DND-41 (cell line): ENCODE results near the gene TJP2.

Experiments
- ATAC-seq: fragments of 200-7000 bp; cut with Tn5 transposase; 3 replicates; pipeline ENCODE4 v1.9.1; 2021; ENCODE audit warnings: low read depth; ENCODE audit not compliant: insufficient read depth
- DNase-seq: peaks from one replicate; pipeline ENCODE4 v3.0.0-alpha.2; 2020
- H2AFZ ChIP-seq: 2 replicates; pipeline ENCODE4 v1.6.0; 2012; ENCODE audit warnings: low read depth, low read length
- H3K27ac ChIP-seq: 2 replicates; pipeline ENCODE4 v1.5.1; 2012; ENCODE audit warnings: low read length, inconsistent platforms
- H3K27me3 ChIP-seq: fragments of 200-600 bp; sonication (generic); 2 replicates; pipeline ENCODE4 v1.6.0; 2012; ENCODE audit warnings: low read length, mild to moderate bottlenecking, inconsistent platforms; ENCODE audit not compliant: insufficient read depth, poor library complexity
- H3K36me3 ChIP-seq: 2 replicates; pipeline ENCODE4 v1.5.1; 2012; ENCODE audit warnings: low read length, inconsistent platforms; ENCODE audit not compliant: insufficient read depth
- H3K4me1 ChIP-seq: 2 replicates; pipeline ENCODE4 v1.5.1; 2012; ENCODE audit warnings: mild to moderate bottlenecking, low read length; ENCODE audit not compliant: insufficient read depth
- H3K4me2 ChIP-seq: 2 replicates; pipeline ENCODE4 v1.6.0; 2012; ENCODE audit warnings: mild to moderate bottlenecking, moderate library complexity, low read length, inconsistent platforms; ENCODE audit not compliant: insufficient read depth
- H3K4me3 ChIP-seq, 2 experiments: fragments of 200-600 bp in 1 of 2; shearing (Covaris generic) in 1 of 2; 2 replicates each; pipeline ENCODE4 v1.5.1; 2012 to 2016; ENCODE audit warnings: inconsistent platforms in 2 of 2, low read length in 2 of 2, mild to moderate bottlenecking in 2 of 2, low read depth in 1 of 2, moderate library complexity in 1 of 2
- H3K79me2 ChIP-seq: 2 replicates; pipeline ENCODE4 v1.6.0; 2012; ENCODE audit warnings: low read length, inconsistent platforms; ENCODE audit not compliant: insufficient read depth
- H3K9ac ChIP-seq: 2 replicates; pipeline ENCODE4 v1.6.0; 2012; ENCODE audit warnings: low read depth, mild to moderate bottlenecking, inconsistent platforms, low read length, moderate library complexity
- H3K9me3 ChIP-seq: 2 replicates; pipeline ENCODE4 v1.5.1; 2012; ENCODE audit warnings: low read length, moderate library complexity, mild to moderate bottlenecking, inconsistent platforms; ENCODE audit not compliant: insufficient read depth, severe bottlenecking
- H4K20me1 ChIP-seq: 2 replicates; pipeline ENCODE4 v1.6.0; 2012; ENCODE audit warnings: low read length; ENCODE audit not compliant: insufficient read depth
- EZH2 ChIP-seq: IDR thresholded peaks from 3 replicates; pipeline ENCODE4 v1.6.1; 2012; ENCODE audit warnings: borderline replicate concordance, low read depth, mild to moderate bottlenecking, moderate library complexity, low read length, inconsistent platforms; ENCODE audit not compliant: severe bottlenecking
- TF ChIP-seq, protein P1 (sequence below): IDR thresholded peaks from 2 replicates; pipeline ENCODE4 v1.5.1; 2012; ENCODE audit warnings: borderline replicate concordance, low read length, moderate library complexity, mild to moderate bottlenecking; ENCODE audit not compliant: poor library complexity, severe bottlenecking; ENCODE audit errors: extremely low read depth

Gene TJP2

GRCh38 chr9:69165581-69165980 lies 8.5 kb upstream of the TJP2 start:
- H3K79me2 ChIP-seq: no peaks in the 10 kb centered on the region
- no peak overlapping the region for H3K4me2 ChIP-seq
- no peak overlapping the region for H3K4me3 ChIP-seq
- no peak for TF ChIP-seq EZH2
- TF ChIP-seq, protein P1, sequence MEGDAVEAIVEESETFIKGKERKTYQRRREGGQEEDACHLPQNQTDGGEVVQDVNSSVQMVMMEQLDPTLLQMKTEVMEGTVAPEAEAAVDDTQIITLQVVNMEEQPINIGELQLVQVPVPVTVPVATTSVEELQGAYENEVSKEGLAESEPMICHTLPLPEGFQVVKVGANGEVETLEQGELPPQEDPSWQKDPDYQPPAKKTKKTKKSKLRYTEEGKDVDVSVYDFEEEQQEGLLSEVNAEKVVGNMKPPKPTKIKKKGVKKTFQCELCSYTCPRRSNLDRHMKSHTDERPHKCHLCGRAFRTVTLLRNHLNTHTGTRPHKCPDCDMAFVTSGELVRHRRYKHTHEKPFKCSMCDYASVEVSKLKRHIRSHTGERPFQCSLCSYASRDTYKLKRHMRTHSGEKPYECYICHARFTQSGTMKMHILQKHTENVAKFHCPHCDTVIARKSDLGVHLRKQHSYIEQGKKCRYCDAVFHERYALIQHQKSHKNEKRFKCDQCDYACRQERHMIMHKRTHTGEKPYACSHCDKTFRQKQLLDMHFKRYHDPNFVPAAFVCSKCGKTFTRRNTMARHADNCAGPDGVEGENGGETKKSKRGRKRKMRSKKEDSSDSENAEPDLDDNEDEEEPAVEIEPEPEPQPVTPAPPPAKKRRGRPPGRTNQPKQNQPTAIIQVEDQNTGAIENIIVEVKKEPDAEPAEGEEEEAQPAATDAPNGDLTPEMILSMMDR: no peak
- no peaks in the 10 kb centered on the region for H3K36me3 ChIP-seq
- H2AFZ ChIP-seq: no peak overlapping the region
- no peaks in the 10 kb centered on the region for H3K4me1 ChIP-seq
- H4K20me1 ChIP-seq: no peaks in the 10 kb centered on the region
- no peaks in the 10 kb centered on the region for H3K27me3 ChIP-seq
- ATAC-seq: no peak
- H3K9me3 ChIP-seq: no peaks in the 10 kb centered on the region
- no peak overlapping the region for H3K9ac ChIP-seq
- no peak for DNase-seq
- no peak overlapping the region for H3K27ac ChIP-seq

- H3K9me3 ChIP-seq: no peaks in the 10 kb centered on the region
- no peak overlapping the region for H3K4me2 ChIP-seq
- TF ChIP-seq EZH2: no peak
- TF ChIP-seq, protein P1: no peak
- no peaks in the 10 kb centered on the region for H4K20me1 ChIP-seq
- DNase-seq (no peak), ATAC-seq (no peak)
- H2AFZ ChIP-seq: no peak overlapping the region
- no peak overlapping the region for H3K27ac ChIP-seq
- no peak overlapping the region for H3K4me3 ChIP-seq
- no peaks in the 10 kb centered on the region for H3K27me3 ChIP-seq
- H3K9ac ChIP-seq: no peak overlapping the region
- no peaks in the 10 kb centered on the region for H3K4me1 ChIP-seq
- no peaks in the 10 kb centered on the region for H3K36me3 ChIP-seq
- H3K79me2 ChIP-seq: no peaks in the 10 kb centered on the region
These were observed 5.3 kb upstream of the TJP2 start for GRCh38 chr9:69168709-69169217.

DNA sequence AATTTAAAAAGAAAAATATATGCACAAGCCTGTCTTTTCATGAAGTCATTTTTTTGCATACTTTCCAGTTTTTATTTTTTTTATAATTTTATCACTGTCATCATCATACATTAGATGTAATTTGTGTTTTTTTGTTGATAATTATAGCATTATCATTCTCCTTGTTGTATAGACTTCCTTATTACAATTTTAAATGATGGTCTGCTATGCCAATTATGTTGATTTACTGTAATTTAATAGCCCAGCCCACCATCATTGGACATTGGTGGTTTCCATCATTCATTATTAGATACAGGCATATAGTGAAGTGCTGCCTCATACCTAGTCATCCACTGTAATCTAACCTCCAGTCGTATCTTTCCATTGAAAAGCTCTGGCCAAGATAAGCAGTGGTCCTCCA lies 3.8 kb upstream of the TJP2 start:
- Histone ChIP-seq H4K20me1 (no peaks in the 10 kb centered on the region), H2AFZ (no peak overlapping the region), H3K4me2 (no peak overlapping the region), H3K27ac (no peak overlapping the region), H3K79me2 (no peaks in the 10 kb centered on the region), H3K4me3 (no peak overlapping the region), H3K9me3 (no peaks in the 10 kb centered on the region), H3K27me3 (no peaks in the 10 kb centered on the region), H3K4me1 (no peaks in the 10 kb centered on the region), H3K9ac (no peak overlapping the region), H3K36me3 (no peaks in the 10 kb centered on the region)
- ATAC-seq (no peak), DNase-seq (no peak)
- no peak for TF ChIP-seq EZH2
- TF ChIP-seq, protein P1: no peak

- H2AFZ ChIP-seq: no peak overlapping the region
- no peak overlapping the region for H3K9ac ChIP-seq
- no peaks in the 10 kb centered on the region for H3K27me3 ChIP-seq
- no peak for TF ChIP-seq EZH2
- TF ChIP-seq, protein P1: no peak
- no peak overlapping the region for H3K27ac ChIP-seq
- H3K79me2 ChIP-seq: no peaks in the 10 kb centered on the region
- no peak overlapping the region for H3K4me2 ChIP-seq
- no peak for ATAC-seq
- H3K4me3 ChIP-seq: no peak overlapping the region
- no peaks in the 10 kb centered on the region for H3K9me3 ChIP-seq
- no peaks in the 10 kb centered on the region for H3K36me3 ChIP-seq
- no peak for DNase-seq
- no peaks in the 10 kb centered on the region for H4K20me1 ChIP-seq
- no peaks in the 10 kb centered on the region for H3K4me1 ChIP-seq
These were observed 3.0 kb upstream of the TJP2 start for GRCh38 chr9:69171049-69171448.
